ENCODE measurements around the gene TAAR8. TPM values are rescaled to one million over a fixed set of nuclear protein-coding genes. Genes with fewer than 3 reads are reported as not detected.
"Not testable (repeated sequence)": the region's sequence is repeated elsewhere in the genome, so short reads cannot be mapped to it uniquely, and the experiment has no call there.

Gene TAAR8
- total RNA-seq, 6 experiments from 2014 or later: not detected

- TF ChIP-seq, protein P1, sequence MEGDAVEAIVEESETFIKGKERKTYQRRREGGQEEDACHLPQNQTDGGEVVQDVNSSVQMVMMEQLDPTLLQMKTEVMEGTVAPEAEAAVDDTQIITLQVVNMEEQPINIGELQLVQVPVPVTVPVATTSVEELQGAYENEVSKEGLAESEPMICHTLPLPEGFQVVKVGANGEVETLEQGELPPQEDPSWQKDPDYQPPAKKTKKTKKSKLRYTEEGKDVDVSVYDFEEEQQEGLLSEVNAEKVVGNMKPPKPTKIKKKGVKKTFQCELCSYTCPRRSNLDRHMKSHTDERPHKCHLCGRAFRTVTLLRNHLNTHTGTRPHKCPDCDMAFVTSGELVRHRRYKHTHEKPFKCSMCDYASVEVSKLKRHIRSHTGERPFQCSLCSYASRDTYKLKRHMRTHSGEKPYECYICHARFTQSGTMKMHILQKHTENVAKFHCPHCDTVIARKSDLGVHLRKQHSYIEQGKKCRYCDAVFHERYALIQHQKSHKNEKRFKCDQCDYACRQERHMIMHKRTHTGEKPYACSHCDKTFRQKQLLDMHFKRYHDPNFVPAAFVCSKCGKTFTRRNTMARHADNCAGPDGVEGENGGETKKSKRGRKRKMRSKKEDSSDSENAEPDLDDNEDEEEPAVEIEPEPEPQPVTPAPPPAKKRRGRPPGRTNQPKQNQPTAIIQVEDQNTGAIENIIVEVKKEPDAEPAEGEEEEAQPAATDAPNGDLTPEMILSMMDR (IDR thresholded peaks at IDR 0.05): peak; percentile 88 to 90 (median 90)
- TF ChIP-seq POLR2A (IDR thresholded peaks at IDR 0.05): no peak
Measured at GRCh38 chr6:132530293-132530974, 22.0 kb upstream of the TAAR8 start.

DNA sequence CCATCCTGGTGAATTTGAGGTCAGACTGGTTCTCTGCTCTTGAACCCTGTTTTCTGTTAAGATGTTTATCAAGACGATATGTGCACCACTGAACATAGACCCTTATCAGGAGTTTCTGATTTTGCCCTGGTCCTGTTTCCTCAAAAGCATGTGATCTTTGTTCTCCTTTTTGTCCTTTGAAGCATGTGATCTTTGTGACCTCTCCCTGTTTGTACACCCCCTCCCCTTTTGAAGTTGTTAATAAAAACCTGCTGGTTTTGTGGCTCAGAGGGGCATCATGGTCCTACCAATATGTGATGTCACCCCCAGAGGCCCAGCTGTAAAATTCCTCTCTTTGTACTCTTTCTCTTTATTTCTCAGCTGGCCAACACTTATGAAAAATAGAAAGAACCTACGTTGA, 17.9 kb upstream of the TAAR8 start:
- H3K9me3 ChIP-seq; ATAC-seq; H3K27ac ChIP-seq; intact Hi-C loops (cut with DNase I); H3K36me3 ChIP-seq; H3K27me3 ChIP-seq; H3K4me1 ChIP-seq; H3K4me3 ChIP-seq; DNase-seq: not testable (repeated sequence)
- WGBS (ENCODE audit: insufficient coverage, low coverage, low lambda C conversion rate, missing lambda C conversion rate): 86% methylated on average over 1 of the region's 2 CpGs

More at GRCh38 chr6:132530293-132530974, 22.0 kb upstream of the TAAR8 start:
- no peaks in the 10 kb centered on the region for H3K36me3 ChIP-seq
- H3K4me3 ChIP-seq: peak overlapping the region in 1 of 3 donors; percentile 31
- no peaks in the 10 kb centered on the region for H3K4me1 ChIP-seq
- DNase-seq (peak in 2 of 3 donors; percentile 26 to 74), ATAC-seq (peak; percentile 78 to 93 (median 84))
- 13% methylated on average over 9 of the region's 9 CpGs for WGBS (ENCODE audit: insufficient coverage, low coverage, low lambda C conversion rate, missing lambda C conversion rate)
- no peak overlapping the region for H3K27ac ChIP-seq
- intact Hi-C loops (cut with DNase I): no loop called here
- no peaks in the 10 kb centered on the region for H3K27me3 ChIP-seq
- no peaks in the 10 kb centered on the region for H3K9me3 ChIP-seq

DNA sequence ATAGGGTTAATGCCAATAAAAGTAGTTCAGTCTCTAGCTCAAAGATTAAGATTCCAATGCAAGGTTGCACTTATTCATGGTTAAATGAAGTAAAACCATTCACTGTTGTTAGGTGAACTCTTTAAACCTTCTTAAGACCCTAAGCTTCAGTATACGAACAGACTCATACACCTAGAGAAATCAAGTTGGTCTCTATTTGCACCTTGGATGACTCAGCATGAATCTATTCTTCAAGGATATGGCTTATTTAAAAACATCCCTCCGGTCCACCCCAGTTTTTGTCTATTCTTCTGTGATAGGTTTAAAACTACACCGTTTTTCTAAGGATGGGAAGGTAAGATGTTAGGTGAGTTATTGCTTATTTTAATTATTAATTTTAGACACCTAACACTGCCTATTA, 15.3 kb upstream of the TAAR8 start:
- ATAC-seq (no peak), DNase-seq (no peak)
- H3K4me3 ChIP-seq: no peak overlapping the region
- H3K27ac ChIP-seq: no peak overlapping the region
- no peaks in the 10 kb centered on the region for H3K4me1 ChIP-seq
- H3K36me3 ChIP-seq: no peaks in the 10 kb centered on the region
- H3K27me3 ChIP-seq: no peaks in the 10 kb centered on the region
- intact Hi-C loops (cut with DNase I): no loop called here
- TF ChIP-seq POLR2A (IDR thresholded peaks at IDR 0.05): no peak
- TF ChIP-seq, protein P1 (IDR thresholded peaks at IDR 0.05): no peak
- H3K9me3 ChIP-seq: no peaks in the 10 kb centered on the region
- 72% methylated on average over 3 of the region's 3 CpGs for WGBS (ENCODE audit: insufficient coverage, low coverage, low lambda C conversion rate, missing lambda C conversion rate)

GRCh38 chr6:132537977-132538376, 14.5 kb upstream of the TAAR8 start, which contains the start of gene TAAR9:
Gene TAAR9, plus strand, starts transcription at chr6:132538277. Its CDS starts 13 bp downstream, at chr6:132538290.
- ATAC-seq (no peak), DNase-seq (no peak)
- Histone ChIP-seq H3K9me3 (no peaks in the 10 kb centered on the region), H3K36me3 (no peaks in the 10 kb centered on the region), H3K4me3 (no peak within 1 kb of the TSS), H3K4me1 (no peaks in the 10 kb centered on the region), H3K27ac (no peak within 1 kb of the TSS), H3K27me3 (no peaks in the 10 kb centered on the region)
- intact Hi-C loops (cut with DNase I): no loop called here
- TF ChIP-seq POLR2A (IDR thresholded peaks at IDR 0.05): no peak
- TF ChIP-seq, protein P1 (IDR thresholded peaks at IDR 0.05): no peak
- WGBS (ENCODE audit: insufficient coverage, low coverage, low lambda C conversion rate, missing lambda C conversion rate): 63% methylated on average over 4 of the region's 4 CpGs

DNA sequence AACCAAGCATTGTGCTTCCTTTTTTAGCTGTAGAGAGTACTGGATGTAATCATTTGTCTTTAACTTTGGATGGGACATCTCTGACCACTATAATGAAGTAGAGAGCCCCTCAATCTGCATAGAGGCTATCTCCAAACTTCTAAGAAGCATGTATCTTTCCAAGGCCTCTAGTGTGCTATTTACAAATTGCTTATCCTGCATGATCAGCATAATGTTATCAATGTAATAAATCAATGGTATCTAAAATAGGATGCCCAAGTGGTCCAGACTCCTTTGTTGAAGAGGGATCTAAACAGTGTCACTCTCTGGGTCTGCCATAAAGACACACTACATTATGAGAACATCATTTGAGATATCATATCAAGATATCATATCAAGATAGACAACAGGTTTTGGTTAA, 7.6 kb upstream of the TAAR8 start:
- intact Hi-C loops (cut with DNase I): no loop called here
- Histone ChIP-seq H3K4me1 (no peaks in the 10 kb centered on the region), H3K27me3 (no peaks in the 10 kb centered on the region), H3K27ac (no peak overlapping the region), H3K36me3 (no peaks in the 10 kb centered on the region), H3K4me3 (no peak overlapping the region), H3K9me3 (no peaks in the 10 kb centered on the region)
- DNase-seq (no peak), ATAC-seq (no peak)
- no peak for TF ChIP-seq POLR2A (IDR thresholded peaks at IDR 0.05)
- TF ChIP-seq, protein P1 (IDR thresholded peaks at IDR 0.05): no peak

All from right lobe of liver (tissue), 6 donors.